ENCODE data around the gene UNC5C. TPM values are rescaled to one million over a fixed set of nuclear protein-coding genes. Genes with fewer than 3 reads are reported as not detected.

UNC5C gene
- total and polyA plus RNA-seq, 10 of the 15 experiments (the other 5 are each of a cell fraction or from before 2014, with no cell fraction given), result 0.02 to 2.0 (median 0.15) TPM; not detected in 1

GRCh38 chr4:95541889-95542607 is 6.7 kb downstream of the UNC5C start (continued):
- TF ChIP-seq CUX1 (IDR thresholded peaks at IDR 0.05; ENCODE audit: insufficient replicate concordance, low read depth, low read length) (peak; percentile 96), ZBTB33 (IDR thresholded peaks at IDR 0.05) (no peak), GATAD2B (conservative IDR thresholded peaks at IDR 0.05; ENCODE audit: low read depth) (peak; percentile 74; the same call in 1 of the 2 replicates), YBX1 (IDR thresholded peaks at IDR 0.05) (no peak), CHD1 (IDR thresholded peaks at IDR 0.05; ENCODE audit: low read depth, low read length) (no peak), DPF2 (IDR thresholded peaks at IDR 0.05) (peak; percentile 98), ZNF207 (IDR thresholded peaks at IDR 0.05; ENCODE audit: borderline replicate concordance) (no peak), CHD2 (IDR thresholded peaks at IDR 0.05; ENCODE audit: borderline replicate concordance, low read depth, low read length) (peak; percentile 66; the same call in 1 of the 2 replicates), SREBF2 (IDR thresholded peaks at IDR 0.05; ENCODE audit: low read length) (no peak), RFX5 (IDR thresholded peaks at IDR 0.05; ENCODE audit: low read depth, low read length) (no peak), SIX5 (IDR thresholded peaks at IDR 0.05; ENCODE audit: low read depth, low read length, severe bottlenecking) (no peak), ZNF217 (IDR thresholded peaks at IDR 0.05) (peak; percentile 95)
- TF ChIP-seq, protein P1, sequence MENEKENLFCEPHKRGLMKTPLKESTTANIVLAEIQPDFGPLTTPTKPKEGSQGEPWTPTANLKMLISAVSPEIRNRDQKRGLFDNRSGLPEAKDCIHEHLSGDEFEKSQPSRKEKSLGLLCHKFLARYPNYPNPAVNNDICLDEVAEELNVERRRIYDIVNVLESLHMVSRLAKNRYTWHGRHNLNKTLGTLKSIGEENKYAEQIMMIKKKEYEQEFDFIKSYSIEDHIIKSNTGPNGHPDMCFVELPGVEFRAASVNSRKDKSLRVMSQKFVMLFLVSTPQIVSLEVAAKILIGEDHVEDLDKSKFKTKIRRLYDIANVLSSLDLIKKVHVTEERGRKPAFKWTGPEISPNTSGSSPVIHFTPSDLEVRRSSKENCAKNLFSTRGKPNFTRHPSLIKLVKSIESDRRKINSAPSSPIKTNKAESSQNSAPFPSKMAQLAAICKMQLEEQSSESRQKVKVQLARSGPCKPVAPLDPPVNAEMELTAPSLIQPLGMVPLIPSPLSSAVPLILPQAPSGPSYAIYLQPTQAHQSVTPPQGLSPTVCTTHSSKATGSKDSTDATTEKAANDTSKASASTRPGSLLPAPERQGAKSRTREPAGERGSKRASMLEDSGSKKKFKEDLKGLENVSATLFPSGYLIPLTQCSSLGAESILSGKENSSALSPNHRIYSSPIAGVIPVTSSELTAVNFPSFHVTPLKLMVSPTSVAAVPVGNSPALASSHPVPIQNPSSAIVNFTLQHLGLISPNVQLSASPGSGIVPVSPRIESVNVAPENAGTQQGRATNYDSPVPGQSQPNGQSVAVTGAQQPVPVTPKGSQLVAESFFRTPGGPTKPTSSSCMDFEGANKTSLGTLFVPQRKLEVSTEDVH (IDR thresholded peaks at IDR 0.05; ENCODE audit: low read depth, partially characterized antibody), result no peak
- TF ChIP-seq, protein P2, sequence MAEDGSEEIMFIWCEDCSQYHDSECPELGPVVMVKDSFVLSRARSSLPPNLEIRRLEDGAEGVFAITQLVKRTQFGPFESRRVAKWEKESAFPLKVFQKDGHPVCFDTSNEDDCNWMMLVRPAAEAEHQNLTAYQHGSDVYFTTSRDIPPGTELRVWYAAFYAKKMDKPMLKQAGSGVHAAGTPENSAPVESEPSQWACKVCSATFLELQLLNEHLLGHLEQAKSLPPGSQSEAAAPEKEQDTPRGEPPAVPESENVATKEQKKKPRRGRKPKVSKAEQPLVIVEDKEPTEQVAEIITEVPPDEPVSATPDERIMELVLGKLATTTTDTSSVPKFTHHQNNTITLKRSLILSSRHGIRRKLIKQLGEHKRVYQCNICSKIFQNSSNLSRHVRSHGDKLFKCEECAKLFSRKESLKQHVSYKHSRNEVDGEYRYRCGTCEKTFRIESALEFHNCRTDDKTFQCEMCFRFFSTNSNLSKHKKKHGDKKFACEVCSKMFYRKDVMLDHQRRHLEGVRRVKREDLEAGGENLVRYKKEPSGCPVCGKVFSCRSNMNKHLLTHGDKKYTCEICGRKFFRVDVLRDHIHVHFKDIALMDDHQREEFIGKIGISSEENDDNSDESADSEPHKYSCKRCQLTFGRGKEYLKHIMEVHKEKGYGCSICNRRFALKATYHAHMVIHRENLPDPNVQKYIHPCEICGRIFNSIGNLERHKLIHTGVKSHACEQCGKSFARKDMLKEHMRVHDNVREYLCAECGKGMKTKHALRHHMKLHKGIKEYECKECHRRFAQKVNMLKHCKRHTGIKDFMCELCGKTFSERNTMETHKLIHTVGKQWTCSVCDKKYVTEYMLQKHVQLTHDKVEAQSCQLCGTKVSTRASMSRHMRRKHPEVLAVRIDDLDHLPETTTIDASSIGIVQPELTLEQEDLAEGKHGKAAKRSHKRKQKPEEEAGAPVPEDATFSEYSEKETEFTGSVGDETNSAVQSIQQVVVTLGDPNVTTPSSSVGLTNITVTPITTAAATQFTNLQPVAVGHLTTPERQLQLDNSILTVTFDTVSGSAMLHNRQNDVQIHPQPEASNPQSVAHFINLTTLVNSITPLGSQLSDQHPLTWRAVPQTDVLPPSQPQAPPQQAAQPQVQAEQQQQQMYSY (CRISPR knock-in tag; IDR thresholded peaks at IDR 0.05), result no peak

Measured in GM12878 (cell line).